ENCODE data around the gene AFF3.

DNA sequence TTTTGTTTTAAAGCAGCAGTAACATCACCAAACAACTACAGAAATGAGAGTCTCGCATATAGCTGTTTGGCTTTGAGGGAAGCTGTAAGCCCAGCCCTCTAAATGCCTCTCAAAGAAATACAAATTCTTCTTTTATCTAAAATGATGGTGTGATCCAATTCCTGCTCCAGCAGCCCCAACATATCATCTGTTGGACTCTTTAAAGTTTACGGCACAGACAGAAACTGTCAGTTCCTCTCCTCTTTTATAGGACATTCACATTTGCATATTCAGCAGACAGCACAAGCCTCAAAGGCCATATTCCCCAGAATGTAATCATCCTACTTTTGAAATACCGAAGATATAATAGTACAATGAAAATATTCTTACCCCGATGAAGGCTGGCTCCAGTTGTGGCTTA lies 435.7 kb downstream of the AFF3 start:
- no peak for TF ChIP-seq ARNTL (CRISPR knock-in tag; IDR thresholded peaks at IDR 0.05; ENCODE audit: borderline replicate concordance, low read depth)
- TF ChIP-seq, protein P1, sequence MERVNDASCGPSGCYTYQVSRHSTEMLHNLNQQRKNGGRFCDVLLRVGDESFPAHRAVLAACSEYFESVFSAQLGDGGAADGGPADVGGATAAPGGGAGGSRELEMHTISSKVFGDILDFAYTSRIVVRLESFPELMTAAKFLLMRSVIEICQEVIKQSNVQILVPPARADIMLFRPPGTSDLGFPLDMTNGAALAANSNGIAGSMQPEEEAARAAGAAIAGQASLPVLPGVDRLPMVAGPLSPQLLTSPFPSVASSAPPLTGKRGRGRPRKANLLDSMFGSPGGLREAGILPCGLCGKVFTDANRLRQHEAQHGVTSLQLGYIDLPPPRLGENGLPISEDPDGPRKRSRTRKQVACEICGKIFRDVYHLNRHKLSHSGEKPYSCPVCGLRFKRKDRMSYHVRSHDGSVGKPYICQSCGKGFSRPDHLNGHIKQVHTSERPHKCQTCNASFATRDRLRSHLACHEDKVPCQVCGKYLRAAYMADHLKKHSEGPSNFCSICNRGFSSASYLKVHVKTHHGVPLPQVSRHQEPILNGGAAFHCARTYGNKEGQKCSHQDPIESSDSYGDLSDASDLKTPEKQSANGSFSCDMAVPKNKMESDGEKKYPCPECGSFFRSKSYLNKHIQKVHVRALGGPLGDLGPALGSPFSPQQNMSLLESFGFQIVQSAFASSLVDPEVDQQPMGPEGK (CRISPR knock-in tag; IDR thresholded peaks at IDR 0.05; ENCODE audit: borderline replicate concordance), result no peak

Data from SK-N-SH treated with all-trans-retinoic acid at 6 μM for 48 hours (cell line).